ENCODE data around the gene PDE4D. TPM values are rescaled to one million over a fixed set of nuclear protein-coding genes. Genes with fewer than 3 reads are reported as not detected.

The PDE4D gene
- total RNA-seq, 1 donor, result 12.7 TPM

DNA sequence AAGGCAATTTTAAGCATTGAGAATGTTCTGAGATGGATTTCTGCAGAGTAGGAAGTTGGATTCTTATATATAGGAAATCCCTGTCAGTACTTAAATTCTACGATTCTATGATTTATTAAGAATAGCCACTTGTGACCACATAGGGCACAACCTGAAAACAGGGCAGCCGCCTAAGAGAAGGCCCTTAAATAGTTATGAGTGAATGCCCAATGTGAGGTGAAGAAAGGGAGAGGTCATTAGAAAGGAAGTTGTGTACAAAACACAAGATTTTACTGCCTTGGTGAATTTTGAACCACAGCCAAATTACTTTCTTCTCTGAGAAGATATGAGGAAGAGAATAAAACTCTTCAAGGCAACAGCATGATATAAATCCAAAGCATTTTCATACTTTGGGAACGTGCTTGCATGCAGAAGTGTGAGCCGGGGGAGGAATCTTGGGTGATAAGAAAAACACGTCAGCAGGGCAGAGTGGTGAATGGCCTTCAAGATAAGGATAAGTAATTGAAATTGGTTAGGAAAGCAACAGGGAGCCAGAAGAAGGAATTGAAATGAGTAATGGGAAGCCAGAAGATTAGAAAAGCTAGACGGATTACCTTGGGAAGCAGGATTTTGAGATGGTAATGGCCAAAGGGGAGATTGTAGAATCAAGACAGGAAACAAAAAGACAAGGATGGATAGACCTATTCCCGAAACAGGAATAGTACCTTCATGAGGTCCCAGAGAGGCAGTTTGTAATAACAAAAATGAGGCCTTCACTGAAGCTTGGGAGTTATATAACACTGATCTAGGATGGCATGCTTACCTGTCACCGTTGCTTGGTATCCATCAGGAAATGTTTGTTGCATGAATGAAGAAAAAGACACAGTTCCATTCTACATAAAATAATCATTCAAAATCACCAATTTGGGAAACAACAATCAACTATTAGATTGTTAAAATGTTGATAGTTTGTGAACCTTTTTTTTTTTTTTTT, 244.3 kb downstream of the PDE4D start:
- H3K4me3 ChIP-seq (ENCODE audit: low read depth, low read length), result no peak overlapping the region
- TF ChIP-seq, protein P1, sequence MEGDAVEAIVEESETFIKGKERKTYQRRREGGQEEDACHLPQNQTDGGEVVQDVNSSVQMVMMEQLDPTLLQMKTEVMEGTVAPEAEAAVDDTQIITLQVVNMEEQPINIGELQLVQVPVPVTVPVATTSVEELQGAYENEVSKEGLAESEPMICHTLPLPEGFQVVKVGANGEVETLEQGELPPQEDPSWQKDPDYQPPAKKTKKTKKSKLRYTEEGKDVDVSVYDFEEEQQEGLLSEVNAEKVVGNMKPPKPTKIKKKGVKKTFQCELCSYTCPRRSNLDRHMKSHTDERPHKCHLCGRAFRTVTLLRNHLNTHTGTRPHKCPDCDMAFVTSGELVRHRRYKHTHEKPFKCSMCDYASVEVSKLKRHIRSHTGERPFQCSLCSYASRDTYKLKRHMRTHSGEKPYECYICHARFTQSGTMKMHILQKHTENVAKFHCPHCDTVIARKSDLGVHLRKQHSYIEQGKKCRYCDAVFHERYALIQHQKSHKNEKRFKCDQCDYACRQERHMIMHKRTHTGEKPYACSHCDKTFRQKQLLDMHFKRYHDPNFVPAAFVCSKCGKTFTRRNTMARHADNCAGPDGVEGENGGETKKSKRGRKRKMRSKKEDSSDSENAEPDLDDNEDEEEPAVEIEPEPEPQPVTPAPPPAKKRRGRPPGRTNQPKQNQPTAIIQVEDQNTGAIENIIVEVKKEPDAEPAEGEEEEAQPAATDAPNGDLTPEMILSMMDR (IDR thresholded peaks at IDR 0.05; ENCODE audit: insufficient read depth, low read length), result no peak
- peak; percentile 70 for DNase-seq (ENCODE audit: low read depth)

DNA sequence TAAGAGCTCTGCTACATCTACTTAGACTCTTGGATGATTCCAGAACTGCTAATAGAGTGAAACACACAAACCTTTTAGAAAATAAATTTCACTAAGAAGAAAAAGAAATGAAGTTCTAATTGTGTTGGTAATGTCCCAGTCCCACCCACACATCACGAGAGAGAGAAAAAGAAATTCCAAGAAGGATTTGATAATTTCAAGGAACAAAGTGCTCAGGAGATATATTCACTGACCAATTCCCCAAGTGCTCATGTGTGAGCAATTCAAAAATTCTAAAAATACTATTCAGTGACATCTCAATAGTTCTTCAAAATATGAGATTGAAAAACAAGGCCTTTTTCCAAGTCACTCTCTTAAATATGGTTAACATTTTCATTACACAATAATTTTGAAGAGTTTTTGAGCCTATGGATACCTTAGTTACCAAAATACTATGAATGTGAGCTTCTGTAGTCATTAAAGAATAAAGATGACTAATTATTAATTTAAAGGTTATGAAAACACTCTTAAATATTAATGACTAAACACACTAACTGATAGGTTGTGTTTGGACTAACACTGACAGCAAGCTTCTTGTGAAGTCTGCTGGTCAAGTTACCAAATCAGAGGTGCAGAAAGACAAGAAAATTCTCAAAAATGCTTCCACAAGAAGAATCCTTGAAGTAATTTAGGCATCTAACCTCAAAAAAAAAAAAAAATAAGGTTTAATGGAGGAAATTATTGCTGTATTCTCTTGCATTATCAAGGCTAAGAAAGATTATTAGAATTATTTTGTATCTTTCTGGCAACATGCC, 245.3 kb downstream of the PDE4D start:
- TF ChIP-seq, protein P1 (IDR thresholded peaks at IDR 0.05; ENCODE audit: insufficient read depth, low read length), result no peak
- no peak for DNase-seq (ENCODE audit: low read depth)
- no peak overlapping the region for H3K4me3 ChIP-seq (ENCODE audit: low read depth, low read length)

DNA sequence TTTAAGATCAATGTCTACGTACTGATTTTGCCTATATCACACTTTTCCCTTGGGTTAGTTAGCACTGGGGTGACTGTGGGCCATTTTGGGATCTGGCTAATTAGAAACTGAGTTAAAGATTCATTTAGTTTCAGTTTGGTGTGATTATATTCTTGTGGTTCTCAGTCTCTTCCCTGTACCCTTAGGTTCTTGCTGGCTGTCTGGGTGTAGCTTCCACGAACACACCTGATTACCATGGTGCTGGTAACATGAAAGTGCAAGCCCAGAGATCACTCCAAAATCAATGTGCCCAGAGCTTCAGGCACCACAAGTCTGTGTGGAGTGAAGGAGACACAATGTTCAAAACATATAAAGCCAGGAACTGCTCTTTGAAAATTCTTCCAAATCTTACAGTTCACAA, 248.1 kb downstream of the PDE4D start:
- TF ChIP-seq, protein P1 (IDR thresholded peaks at IDR 0.05; ENCODE audit: insufficient read depth, low read length), result no peak
- no peak overlapping the region for H3K4me3 ChIP-seq (ENCODE audit: low read depth, low read length)
- no peak for DNase-seq (ENCODE audit: low read depth)

DNA sequence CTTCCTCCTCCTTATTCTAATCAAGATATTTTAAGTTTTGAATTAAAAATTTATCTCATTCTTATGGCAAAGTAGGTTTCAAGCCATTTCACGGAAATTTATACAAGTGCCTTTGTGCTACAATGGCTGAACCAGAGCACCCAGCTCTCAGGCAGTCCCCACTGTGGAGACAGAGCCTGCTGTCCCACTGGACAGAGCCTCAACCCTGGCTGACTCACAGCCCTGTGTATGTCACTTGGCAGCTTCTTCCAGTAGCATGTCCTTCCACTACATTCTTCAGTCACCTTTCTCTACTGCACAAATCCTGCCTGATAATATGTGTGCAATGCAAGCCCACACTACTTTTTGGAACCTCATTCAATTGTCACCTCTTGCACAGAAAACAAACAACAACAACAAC, 253.1 kb downstream of the PDE4D start:
- H3K4me3 ChIP-seq (ENCODE audit: low read depth, low read length), result no peak overlapping the region
- no peak for DNase-seq (ENCODE audit: low read depth)
- TF ChIP-seq, protein P1 (IDR thresholded peaks at IDR 0.05; ENCODE audit: insufficient read depth, low read length), result no peak

DNA sequence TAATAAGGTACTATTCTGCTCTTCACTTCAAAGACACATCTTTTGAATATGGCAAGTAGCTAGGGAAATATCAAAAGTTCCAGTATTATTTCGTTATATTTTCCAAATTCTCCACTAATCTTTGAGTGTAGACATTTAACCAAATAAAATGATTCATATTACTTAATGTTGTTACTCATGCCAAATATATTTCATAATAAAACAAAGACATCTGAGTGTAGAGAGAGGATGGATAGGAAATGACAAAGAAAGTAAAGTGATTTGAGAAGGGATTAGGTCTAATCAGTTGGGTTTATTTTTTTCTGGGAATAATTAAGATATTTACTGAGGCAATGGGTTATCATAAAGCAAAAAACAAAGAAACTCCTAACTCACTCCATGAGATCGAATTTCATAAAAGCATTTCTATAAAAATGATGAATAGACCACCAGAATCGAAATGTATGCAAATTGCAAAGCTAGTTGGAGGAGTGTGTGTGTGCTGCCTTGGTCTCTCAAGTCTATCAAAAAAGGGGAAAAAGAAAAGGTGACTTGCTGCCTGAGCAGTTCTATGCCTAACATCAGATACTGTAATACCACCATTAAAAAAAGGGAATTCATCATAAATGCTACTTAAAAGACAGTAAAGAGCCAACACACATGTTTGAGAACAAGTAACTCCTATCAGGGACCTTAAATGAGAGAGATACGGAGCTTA, 255.5 kb downstream of the PDE4D start:
- no peak for DNase-seq (ENCODE audit: low read depth)
- TF ChIP-seq, protein P1 (IDR thresholded peaks at IDR 0.05; ENCODE audit: insufficient read depth, low read length), result no peak
- H3K4me3 ChIP-seq (ENCODE audit: low read depth, low read length), result no peak overlapping the region

DNA sequence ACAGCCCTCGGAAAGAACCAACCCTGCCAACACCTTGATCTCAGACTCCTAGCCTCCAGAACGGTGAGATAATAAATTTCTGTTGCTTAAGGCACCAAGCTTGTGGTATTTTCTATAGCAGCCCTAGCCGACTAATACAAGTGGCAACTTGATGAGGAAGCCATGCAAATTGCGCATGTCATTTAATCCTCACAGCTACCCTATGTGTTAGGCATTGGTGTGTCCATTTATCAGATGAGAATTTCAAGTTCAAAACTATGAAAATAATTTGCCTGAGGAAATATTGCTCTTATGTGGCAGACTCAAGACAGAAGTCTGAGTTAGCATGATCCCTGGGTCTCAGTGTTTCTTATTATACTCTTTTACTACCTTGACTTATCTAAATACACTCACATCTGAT, 264.0 kb downstream of the PDE4D start:
- H3K4me3 ChIP-seq (ENCODE audit: low read depth, low read length), result no peak overlapping the region
- TF ChIP-seq, protein P1 (IDR thresholded peaks at IDR 0.05; ENCODE audit: insufficient read depth, low read length), result no peak
- DNase-seq (ENCODE audit: low read depth), result no peak

All from fibroblast of the aortic adventitia (primary cell).